Endometrial microvascular endothelial cells (primary cell): Measurements from ENCODE around the gene CDHR3. TPM values are rescaled to one million over a fixed set of nuclear protein-coding genes. Genes with fewer than 3 reads are reported as not detected.
"Not testable (repeated sequence)": the region's sequence is repeated elsewhere in the genome, so short reads cannot be mapped to it uniquely, and the experiment has no call there.

Experiments
- in situ Hi-C: cut with HindIII; loops from 2 replicates; pipeline ENCODE4 v1.10.0; 2017; ENCODE audit warnings: low sequenced_read_pairs, low pct_unique_long_range_greater_than_20kb; ENCODE audit errors: inconsistent ontology term
- total RNA-seq: library from RNA; depleted of rRNA; stranded (reverse); fragments of >200 nt; gene quantifications from one replicate; pipeline ENCODE4 v1.2.3, GENCODE V29; 2015; ENCODE audit errors: inconsistent ontology term

CDHR3 gene
- total RNA-seq, 1 donor from 2014 or later, result not detected

DNA sequence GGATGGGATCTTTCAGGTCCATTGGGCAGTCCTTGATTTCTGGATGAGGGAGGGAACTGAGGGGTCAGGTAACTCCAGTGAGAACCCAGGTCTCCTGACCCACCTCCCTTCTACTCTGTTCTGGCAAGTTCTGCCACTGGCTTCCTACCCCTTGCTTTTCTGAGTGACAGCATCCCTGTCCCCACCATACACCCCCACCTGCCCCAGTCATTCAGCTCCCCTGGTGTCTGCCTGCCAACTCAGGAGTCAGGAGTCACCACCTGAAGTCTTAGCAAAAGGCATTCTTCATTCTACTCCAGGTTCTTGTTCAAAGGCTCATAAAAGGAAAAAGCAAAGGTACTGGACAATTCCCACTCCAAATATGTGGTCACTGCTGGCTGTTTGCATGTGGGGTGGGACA lies 26.6 kb downstream of the CDHR3 start:
- in situ Hi-C loops, result no loop called here

- in situ Hi-C loops, result no loop called here
These were observed 27.1 kb downstream of the CDHR3 start for GRCh38 chr7:105990141-105990540.

GRCh38 chr7:105990727-105991453 lies 27.8 kb downstream of the CDHR3 start:
- in situ Hi-C loops, result no loop called here

- in situ Hi-C loops, result no loop called here
These were observed 29.8 kb downstream of the CDHR3 start for GRCh38 chr7:105992905-105993304.

GRCh38 chr7:105996860-105997737 lies 34.0 kb downstream of the CDHR3 start:
- in situ Hi-C loops, result no loop called here

- in situ Hi-C loops, result no loop called here
These were observed 36.2 kb downstream of the CDHR3 start for GRCh38 chr7:105999256-105999655.

DNA sequence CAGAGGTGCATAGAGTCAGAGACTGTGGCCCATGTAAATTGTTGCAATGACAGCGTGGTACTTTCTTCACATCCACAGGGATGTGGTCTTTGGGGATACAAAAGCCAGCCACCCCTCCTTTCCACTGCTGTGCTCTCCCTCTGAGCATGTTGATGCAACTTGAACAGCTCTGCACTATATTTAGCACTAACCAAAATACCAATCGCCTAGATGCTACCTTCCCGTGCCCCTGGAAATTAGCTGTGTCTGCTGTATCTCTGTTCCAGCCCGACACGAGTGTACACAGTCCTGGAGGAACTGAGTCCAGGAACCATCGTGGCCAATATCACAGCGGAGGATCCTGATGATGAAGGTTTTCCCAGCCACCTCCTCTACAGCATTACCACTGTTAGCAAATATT lies 38.1 kb downstream of the CDHR3 start:
- in situ Hi-C loops, result no loop called here

DNA sequence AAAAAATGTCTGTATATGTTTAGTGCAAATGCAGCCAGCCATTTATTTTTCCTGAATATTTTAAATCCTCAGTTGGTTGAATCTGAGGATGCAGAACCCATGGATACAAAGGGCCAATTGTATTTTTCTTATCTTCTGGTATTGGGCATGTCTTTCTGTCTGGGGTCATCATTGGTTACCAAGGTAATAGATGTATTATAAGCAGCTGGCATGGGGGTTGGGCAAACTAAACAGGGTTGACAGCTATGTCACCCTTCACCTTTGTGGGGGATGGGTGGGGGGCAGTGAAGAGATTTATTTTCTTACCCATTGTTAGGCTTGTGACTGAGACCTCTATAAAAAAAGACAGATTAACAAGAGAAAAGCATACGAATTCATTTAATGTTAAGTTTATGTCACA lies 38.8 kb downstream of the CDHR3 start:
- in situ Hi-C loops, result no loop called here

DNA sequence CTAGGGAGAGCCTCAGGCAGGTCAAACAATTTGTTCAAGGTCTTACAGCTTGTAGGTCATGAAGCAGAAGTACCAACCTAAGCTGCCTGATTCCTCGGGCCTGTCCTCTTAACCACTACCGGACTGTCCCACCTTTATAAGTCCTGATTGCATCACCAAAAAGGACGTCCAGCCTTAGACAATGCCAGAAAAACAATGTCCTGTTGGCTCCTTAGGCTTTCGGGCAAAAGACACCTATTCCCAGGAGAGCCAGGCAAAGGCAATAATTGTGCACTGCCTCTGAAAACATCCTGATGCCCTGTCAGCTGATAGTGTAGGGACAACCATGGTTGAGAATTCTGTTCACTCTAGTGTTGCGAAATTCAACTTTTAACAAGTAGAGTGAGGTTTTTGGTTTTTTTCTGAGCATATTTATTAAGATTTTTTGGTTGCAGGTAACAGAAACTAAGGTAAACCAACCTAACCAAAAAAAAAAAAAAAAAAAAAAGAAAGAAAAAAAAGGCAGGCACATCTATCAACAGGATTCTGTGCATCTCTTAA lies 40.5 kb downstream of the CDHR3 start:
- in situ Hi-C loops, result no loop called here

DNA sequence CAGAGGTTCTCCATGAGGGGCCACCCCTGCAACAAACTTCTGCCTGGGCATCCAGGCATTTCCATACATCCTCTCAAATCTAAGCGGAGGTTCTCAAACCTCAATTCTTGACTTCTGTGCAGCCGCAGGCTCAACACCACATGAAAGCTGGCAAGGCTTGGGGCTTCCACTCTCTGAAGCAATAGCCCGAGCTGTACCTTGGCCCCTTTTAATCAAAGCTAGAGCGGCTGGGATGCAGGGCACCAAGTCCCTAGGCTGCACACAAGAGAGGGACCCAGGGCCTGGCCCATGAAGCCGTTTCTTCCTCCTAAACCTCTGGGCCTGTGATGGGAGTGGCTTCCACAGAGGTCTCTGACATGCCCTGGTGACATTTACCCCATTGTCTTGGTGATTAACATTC lies 43.8 kb downstream of the CDHR3 start:
- in situ Hi-C loops, result no loop called here

GRCh38 chr7:106007796-106008195 lies 44.7 kb downstream of the CDHR3 start:
- in situ Hi-C loops, result not testable (repeated sequence)

DNA sequence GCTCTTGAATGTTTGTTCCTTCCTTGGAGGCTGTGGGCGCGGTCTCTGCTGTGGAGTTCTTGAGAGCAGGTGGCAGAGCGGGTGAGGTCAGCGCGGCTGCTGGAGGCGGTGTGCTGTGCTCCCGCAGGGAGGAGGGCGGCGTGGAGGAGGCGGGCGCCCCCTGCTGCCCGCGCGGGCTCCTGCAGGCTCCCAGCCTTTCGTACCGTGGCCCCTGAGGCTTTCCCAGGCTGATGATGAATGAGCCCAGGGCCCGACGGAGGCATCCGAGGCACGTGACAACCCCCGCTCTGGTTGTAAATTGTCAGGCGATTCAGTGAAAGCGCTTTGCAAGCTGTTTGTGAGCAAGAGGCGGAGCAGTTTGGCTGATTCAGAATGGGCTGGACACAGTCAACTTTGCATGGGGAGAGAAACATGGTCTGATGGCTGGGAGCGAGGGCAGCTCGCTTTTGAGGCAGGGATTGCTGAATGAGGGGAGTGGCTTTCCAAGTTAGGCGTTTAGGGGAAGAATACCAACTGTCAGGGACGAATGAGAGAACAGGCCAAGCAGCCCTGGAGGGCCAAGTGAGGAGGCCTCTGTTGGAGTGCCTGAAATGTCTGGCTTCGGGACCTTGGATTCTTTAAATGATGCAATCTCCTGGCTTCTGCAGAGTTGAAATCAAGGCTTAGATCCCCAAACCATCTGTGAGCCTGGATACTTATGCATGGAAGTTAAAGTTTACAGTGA lies 46.6 kb downstream of the CDHR3 start:
- in situ Hi-C loops, result no loop called here

DNA sequence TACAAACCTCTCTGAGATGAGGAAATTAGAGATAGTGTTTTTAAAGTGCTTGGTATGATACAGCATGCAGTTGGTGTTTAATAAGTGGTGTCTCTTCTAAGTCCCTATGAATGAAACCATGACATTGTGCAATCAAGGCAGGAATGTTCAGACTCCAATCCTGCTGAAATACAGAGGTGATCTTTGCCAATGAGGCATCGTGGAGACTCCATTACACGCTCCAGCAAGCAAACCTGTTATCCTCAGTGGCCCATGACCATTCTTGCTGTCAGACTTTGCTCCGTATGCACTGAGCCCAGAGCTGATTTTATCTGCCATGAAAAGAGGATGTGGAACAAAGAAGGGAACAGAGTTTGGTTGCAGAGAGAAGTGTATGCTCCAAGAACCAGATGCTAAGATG lies 47.3 kb downstream of the CDHR3 start:
- in situ Hi-C loops, result no loop called here

- in situ Hi-C loops, result no loop called here
These were observed 47.8 kb downstream of the CDHR3 start for GRCh38 chr7:106010866-106011265.

GRCh38 chr7:106012184-106012583 lies 49.1 kb downstream of the CDHR3 start:
- in situ Hi-C loops, result no loop called here

DNA sequence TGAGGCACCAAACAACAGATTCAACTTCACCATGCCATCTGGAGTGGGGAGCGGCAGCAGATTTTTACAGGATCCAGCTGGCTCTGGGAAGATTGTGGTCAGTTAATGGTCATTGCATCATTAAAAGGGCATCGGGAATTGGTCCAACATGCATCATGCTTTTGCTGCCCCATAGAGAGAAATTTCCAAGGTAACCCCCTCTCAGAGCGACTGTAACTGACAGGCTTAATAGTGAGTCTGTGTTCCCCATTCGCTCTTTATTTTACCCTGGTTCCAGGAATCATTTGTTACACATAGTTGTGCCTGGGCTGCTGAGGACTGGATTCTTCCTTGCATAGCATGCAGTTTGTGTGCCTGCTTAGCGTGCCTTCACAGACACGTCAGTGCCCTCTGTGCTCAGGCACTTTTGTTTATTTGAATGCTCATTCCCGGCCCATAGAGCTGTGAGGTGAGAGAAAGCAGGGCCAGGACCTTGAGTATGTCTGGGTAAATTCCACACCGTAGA lies 49.9 kb downstream of the CDHR3 start:
- in situ Hi-C loops, result no loop called here

DNA sequence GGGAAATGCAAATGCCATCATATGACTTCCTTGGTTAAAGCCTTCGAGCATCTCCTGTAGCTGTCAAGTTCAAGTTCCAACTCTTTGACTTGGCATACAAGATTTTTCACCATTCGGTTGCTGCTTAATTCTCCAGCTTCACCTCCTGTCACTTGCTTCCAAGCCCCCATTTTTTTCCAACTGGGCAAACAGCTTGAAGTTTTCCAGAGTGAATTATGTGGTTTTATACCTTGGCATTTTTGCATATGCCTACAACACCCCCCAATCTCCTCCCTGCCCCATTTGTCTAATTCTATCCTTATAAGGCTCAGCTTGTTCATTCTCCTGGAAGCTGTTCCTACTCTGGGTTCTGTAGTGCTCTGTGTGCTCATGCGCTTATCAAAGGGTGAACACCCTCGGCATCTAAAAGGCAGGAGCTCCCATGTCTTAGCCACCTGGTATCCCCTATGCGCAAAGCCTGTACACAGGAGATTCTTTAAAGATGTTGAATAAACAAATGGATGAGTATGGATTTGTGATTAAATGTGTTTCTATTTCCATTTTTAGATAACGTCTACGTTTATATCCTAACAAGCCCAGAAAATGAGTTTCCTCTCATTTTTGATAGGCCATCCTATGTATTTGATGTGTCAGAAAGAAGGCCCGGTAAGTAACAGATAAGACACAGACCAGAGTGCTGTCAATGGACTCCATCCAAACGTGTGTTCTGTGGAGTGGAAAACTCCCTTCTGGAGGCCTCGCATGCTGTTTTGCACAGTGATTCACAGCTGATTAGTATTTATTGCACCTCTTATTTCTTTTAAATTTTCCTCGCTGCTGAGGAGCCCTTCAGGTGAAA lies 52.5 kb downstream of the CDHR3 start:
- in situ Hi-C loops, result no loop called here

DNA sequence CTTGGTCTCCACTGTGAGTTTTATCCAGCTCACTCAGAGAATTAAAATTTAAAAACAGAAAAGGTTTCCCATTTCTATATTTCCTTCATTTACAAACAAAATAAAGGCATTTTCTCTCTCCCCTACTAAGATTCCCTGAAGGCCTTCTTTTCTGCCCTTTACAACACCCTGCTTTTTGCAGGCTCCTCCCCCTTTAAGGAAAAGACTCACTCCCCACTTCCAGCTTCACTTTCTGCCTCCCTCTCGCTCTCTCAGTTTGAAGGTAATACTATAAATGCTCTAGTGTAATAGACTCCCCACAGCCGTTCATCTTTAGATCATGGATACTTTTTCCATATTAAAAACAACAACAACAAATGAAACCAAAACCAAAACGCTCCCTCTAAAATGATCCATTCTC lies 53.3 kb downstream of the CDHR3 start:
- in situ Hi-C loops, result no loop called here
